Right ventricle myocardium inferior (tissue), 1 donor: ENCODE data around the gene COMTD1. TPM values are rescaled to one million over a fixed set of nuclear protein-coding genes. Genes with fewer than 3 reads are reported as not detected.
A peak's percentile ranks its signal among the peaks of the same experiment; 100 is the strongest.

Source experiments
- ATAC-seq: fragments of 200-7000 bp; cut with Tn5 transposase; one replicate; pipeline ENCODE4 v1.9.1; 2020; ENCODE audit warnings: mild to moderate bottlenecking, moderate library complexity
- DNase-seq: peaks from one replicate; pipeline ENCODE4 v3.0.0; 2021; ENCODE audit errors: missing footprints
- intact Hi-C: fragments of 100-400 bp; cut with DNase I; formaldehyde crosslinking; loops from one replicate; pipeline ENCODE4 v1.11.0; 2022
- total RNA-seq: library from RNA; stranded (reverse); fragmentation: NEBNext Ultra II Directional; extraction: Animal tissue kit (Norgen Biotek cat#: 25700); gene quantifications from one replicate; pipeline ENCODE4 v1.2.1, GENCODE V29; 2021
- donor health status: DM: no; HTN: yes; CAD: no; lungs with severe emphysema.

The COMTD1 gene
- total RNA-seq, 1 donor from 2014 or later: 32.3 TPM

DNA sequence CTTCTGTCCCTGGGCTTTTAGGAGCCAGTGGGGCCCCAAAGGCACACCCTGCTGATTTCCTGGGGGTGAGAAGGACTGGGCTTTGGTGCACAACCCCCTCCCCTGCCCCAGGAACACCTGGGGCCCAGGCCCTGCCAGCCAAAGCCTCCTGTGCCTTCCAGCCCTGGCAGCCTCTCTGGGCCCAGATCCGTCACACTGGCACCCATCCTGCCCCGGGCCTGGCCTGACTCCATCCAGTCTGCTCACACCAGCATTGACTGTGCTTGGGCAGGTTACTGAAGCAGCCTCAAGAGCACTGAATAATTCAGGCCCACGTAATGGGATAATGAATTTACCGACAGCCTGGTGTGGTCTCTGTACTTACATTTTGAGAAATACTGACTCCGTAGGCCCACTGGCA lies 12.0 kb upstream of the COMTD1 start:
- intact Hi-C loops: no loop called here
- DNase-seq (no peak), ATAC-seq (no peak)

DNA sequence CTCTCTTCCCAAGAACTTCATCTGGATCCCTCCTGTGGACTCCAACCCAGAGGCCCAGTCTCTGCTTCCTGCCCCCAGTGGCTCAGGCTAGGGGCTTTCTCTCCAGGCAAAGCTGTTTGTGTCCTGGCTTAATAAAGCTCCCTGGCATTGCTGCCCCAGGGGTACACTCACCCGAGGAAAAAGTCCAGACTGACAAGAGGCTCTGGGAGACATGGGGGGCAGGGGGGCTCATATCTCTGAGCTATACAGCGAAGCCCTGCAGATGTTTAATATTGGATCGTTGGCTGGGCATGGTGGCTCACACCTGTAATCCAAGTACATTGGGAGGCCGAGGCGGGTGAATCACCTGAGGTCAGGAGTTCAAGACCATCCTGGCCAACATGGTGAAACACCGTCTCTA lies 10.7 kb upstream of the COMTD1 start:
- no peak for ATAC-seq
- intact Hi-C loops: no loop called here
- no peak for DNase-seq

DNA sequence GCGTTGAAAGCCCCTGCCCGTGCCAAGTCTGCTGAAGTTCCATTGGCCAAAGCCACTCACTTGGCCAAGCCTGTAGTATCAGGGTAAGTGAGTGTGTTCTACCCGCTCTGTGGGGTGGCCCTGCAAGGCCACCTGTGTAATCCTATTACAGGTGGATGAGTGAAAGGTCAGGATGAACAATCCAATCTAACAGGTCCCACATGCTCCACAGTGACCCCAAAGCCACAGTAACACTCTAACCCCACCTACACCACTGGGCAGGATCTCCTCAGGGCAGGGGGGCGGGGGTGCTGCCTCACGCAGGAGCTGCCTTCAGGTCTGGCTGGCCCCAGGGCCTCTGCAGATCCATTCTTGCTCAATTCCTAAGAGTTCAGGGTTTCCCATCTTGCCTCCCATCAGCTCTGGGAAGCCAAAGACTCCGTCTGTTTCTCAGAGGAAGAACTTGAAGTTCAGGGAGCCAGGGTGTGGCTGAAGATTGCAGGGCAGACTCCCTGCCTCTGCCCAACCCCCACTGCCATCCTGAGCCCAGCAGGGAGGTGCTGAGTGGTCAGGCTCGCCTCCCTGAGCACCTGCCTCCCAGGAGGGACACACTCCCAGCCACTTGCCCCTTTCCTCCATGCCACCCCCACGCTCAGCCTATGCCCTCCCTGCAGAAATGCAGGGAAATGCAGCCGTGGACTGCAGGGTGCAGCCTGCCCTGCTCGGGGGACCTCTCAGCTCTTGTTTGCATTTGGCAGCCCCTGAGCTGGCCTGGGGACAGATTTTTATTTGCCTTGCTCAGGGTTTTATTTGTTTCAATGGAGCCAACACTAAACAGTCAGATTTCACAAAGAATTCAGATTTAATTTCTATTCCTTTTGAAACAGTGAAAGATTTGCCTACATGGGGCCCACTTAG lies 9.8 kb upstream of the COMTD1 start:
- ATAC-seq: no peak
- DNase-seq: no peak
- intact Hi-C loops: no loop called here

DNA sequence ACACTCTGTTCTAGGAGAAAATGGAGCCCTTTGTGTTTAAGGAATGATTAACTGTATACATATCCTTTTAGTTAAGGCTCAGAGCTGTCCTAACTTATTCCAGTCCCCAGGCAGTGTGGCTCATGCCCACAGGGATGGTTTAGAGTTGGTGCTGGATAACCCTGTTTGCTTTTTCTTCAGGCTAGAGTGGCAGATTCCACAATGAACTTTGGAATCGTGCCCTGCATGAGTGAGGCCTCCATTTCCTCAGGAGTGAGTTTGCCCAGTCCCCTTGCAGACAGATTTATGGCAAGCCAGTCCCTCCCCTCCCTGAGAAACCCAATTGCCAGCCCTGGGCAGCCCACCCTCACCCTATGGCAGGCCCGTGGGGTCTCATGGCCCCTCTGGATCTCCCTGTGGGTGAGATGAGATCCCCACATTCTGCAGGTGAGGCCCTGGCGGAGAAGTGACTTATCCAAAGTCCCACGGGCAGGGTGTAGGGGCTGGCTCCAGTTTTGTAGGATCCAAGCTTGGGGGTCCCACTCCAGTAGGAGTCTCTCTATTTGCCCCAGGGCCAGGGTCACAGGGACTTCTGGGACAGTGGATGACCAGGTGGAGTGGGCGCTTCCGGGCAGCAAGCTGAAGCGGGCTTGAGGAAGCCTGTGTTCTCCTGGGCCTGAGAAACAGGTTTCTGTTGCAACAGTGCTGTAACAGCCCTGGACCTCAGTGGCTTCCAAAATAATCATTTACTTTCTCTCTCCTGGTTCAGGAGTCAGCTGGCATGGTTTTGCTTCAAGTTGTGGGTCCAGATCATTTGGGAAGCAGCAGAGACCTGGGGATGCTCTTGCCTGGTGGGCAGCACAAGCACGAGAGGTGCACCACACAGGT lies 9.0 kb upstream of the COMTD1 start:
- ATAC-seq: no peak
- no peak for DNase-seq
- intact Hi-C loops: no loop called here

DNA sequence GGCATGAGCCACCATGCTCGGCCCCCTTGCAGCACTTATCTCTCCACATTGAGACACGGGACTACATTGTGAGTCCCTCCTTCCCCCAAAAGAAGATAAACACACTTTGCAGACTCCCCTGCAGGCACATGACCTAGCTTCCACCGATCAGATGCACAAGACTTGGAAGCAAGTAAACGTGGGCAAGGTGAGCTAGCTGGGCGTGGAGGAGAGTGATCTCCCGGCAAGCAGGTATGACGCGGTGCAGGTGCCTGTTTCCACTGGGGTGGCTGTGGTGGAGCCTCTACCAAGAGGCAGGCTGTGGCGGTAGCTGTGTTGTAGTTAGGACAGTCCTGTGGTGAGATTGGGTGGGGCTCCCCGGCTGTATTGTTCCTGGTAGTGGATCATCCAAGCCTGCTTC lies 7.7 kb upstream of the COMTD1 start:
- ATAC-seq (no peak), DNase-seq (no peak)
- intact Hi-C loops: no loop called here

DNA sequence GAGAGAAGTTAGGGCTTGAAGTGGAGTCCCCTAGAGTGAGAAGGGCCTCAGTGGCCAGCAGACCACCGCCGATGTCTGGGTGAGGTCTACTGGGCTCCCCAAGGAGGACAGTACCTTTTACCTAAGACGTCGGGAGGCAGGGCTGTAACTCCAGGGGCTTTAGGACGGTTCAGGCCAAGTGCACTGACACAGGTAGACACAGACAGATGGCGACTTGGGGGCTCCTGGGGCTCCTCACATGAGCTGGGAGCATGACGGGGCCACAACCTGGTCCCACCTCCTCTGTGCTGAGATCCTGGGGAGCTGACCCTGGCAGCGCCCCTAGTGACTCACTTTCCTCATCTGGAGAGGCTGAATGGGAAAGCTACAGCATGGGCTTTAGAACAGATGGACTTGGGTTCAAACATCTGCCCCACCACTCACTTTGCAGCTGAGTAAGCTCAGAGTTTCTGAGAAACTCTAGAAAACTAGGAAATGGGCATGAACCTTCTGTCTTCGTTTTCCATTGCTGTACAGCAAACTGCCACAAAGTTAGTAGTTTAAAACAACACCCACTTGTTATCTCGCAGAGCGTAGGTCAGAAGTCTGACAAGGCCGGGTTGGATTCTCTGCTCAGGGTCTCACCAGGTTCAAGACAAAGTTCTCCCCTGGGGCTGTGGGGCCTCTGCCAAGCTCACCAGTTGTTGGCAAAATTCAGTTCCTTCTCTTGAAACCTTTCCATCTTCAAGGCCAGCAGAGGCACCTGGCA lies 4.7 kb upstream of the COMTD1 start:
- ATAC-seq (no peak), DNase-seq (no peak)
- intact Hi-C loops: no loop called here

DNA sequence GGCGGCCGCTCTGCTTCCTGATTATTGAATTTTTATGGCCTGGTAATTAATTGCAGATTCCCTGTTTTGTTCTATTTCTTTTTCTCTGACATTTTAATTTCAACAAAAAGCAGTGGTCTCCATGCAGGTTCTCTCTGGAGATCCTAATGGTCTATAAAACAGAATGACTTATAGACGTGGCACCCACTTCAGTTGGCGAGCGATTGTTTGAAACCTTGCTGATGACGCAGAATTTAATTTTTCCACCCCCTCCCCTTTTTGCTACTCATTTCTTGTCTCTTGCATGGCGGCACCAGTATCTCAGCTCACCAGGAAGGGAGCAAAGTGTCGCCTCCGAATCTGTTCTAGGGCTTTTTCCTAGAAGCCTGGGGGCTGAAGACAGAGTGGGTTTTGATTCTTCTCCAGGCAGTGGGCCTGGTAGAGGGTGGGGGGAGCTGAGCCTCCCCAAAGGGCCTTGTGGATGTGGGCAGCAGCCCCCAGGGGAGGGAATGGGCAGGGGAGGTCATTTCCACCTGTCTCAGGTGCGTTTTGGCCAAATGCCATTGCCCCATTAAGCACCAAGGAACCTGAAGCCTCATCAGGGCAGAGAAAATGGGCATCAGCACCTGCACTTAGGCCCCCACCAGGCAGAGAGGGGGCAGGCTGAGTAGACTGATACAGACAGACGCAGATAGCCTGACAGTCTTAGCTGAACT lies 3.5 kb upstream of the COMTD1 start:
- ATAC-seq: no peak
- no peak for DNase-seq
- intact Hi-C loops: loop anchor here (5.0 to 10.0 kb wide), 5 partner anchors 204 to 1084 kb away; partner anchors contain the start of genes ADK, AP3M1 and KAT6B

DNA sequence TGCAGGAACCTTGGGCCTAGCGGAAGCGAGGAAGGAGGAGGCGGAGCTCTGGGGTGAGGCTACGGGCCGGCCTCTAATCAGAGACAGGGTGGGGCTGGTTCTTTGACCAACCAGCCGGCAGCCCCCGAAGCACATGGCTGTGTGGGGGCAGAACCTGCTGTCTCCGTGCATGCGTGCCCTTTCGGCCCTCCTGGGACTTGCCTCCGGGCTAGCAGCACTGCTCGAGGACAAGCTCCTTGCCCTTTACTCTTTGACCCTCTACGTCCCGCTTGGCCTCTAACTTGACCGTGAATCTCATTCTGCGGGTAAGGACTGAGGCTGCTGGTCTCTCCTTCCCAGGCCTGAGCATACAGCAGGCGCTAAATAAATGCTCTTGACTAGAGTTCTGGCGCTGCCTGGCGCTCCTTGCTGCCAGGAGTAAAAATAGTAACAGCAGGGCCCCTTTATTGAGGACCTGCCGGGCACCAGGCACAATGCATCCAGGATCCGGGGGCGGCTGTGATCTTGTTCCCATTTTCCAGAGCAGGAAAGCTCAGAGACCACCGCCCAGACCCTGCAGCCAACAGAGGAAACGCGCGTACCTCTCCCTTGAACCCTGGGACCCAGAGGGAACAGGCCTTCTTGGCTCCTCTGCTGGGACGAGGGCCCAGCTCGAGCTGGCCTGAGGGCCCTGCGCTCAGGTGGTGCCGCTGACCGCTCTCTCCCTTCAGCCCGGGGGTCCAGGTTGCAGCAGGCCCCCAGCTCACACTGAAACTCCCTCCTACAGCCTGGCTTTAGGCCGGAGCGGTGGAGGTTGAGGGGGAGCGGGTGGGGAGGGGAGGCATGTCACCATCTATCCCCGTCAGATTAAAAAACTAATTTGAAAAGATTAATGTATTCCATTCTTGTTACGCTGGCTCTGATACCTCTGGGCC lies 2.7 kb upstream of the COMTD1 start:
- intact Hi-C loops: loop anchor here (5.0 to 10.0 kb wide), 5 partner anchors 204 to 1084 kb away; partner anchors contain the start of genes ADK, AP3M1 and KAT6B
- DNase-seq (no peak), ATAC-seq (no peak)

DNA sequence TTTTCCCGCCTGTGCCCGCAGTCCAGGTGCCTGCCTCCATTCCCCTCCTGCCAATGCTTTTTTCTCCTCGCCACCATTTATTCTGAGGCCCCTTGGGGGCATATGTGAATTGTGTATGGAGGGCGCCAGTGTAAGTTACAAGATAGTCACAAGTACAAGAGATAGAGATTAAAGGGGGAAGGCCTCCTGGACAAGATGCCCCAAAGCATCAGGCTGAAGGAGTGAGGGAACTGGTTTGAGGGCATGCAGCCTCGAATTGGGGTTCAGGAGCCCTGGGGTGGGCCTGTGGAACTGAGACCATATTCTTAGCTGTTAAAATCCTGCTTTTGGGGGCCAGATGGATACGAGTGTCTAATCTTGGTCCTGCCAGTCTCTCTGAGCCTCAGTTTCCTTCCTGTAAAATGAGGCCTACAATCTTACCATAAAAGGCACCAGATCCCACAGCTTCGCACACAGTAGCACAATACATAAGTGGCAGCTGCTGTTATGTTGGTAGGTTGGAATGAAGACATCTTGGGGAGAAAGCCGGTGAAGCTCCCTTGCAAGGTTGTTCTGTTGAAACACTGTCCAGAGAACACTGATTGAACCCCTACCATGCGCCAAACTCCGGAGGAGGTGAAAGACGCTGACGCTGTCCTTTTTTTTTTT lies 545 bp upstream of the COMTD1 start:
- DNase-seq: no peak
- intact Hi-C loops: loop anchor here (5.0 to 10.0 kb wide), 5 partner anchors 202 to 1082 kb away; partner anchors contain the start of genes ADK, AP3M1 and KAT6B
- no peak for ATAC-seq

DNA sequence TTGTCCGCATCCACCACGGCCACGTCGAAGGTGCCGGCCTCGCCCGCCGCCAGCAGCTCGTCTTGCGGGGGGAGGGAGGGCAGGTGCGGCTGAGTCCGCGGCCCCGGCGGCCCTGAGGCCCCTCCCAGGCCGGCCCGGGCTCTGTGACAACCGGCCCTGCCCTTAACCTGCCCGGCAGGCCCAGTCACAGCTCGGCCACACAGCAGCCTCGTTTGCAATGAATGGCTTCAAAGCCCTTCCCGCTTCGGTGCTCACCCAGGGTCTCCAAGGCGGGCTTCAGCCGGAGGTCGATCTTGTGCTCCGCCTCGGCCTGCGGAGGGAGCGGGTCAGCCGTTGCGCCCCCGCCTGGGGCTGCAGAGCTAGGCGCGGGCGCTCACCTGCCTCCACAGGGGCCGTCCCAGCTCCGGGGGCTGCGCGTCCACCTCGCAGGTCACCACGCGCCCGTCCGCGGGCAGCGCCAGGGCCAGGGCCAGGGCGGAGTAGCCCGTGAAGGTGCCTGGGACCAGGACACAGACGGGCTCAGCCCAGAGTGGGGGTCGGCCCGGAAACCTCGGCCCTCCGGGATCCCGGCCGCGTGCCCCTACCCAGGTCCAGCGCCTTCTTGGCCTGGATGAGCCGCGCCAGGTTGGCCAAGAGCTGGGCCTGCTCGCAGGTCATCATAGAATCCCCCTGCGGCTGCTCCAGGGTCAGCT lies 928 bp downstream of the COMTD1 start:
- intact Hi-C loops: loop anchor here (2.0 to 10.0 kb wide), 7 partner anchors 46 to 1080 kb away; partner anchors contain the start of genes ADK, AP3M1 and KAT6B
- peak; percentile 17 for ATAC-seq
- no peak for DNase-seq

DNA sequence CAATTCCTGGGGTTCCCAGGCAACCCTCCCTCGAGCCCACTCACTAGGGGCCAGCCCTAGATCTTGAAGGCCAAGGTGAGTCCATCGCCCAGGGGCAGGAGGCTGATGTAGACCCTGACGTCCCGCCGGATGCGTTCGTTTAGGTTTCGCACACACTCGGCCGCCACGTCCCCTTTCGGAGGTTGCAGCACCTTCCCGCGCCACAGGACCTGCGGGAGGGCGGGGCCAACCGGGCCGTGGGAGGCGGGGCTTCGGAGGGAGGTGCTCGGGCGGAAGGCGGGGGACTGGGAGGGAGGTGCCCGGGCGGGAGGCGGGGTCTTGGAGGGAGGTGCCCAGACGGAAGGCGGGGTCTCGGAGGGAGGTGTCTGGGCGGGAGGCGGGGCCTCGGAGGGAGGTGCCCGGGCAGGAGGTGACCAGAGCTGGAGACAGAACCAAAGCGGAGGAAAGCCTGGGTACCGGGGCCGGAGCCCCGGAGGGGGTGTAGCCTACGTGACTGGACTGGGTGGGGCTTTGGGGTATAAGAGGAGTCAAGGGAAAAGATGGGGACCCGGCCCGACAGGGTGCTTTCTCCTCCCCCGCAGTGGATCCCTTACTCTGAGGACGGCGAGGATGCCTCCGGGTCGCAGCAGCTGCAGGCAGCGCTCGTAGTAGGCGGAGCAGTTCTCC lies 1.6 kb downstream of the COMTD1 start:
- DNase-seq (peak; percentile 96), ATAC-seq (peak; percentile 80)
- intact Hi-C loops: loop anchor here (2.0 to 10.0 kb wide), 5 partner anchors 45 to 1079 kb away; partner anchors contain the start of genes ADK, AP3M1 and KAT6B

DNA sequence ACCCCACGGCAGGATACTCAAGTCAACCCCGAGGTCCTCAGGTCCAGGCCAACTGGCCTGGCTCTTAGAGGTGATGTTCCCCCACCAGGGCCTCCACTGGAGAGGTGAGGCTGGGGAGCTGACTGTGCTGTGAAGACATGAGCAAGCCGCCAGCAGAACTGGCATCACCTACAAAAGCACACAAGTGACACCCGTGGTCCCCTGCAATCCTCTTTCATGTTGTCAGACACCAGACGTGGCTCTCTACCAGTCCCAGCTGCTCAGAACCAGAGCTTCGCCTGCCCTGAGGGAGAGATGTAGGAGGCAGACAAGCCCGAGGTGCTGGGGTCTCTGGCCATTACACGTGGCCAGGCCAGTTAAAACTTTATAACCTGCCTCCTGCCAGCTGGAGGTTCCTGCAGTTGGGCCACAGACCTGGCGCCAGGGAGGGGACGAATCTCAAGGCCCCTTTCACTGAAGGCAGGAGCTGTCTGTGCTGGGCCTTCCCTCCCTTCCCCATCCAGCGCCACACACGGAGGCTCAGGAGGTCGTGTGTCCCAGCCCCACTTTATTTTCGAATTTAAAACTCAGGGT lies 2.2 kb downstream of the COMTD1 start:
- ATAC-seq (no peak), DNase-seq (no peak)
- intact Hi-C loops: loop anchor here (2.0 to 10.0 kb wide), 5 partner anchors 45 to 1079 kb away; partner anchors contain the start of genes ADK, AP3M1 and KAT6B

DNA sequence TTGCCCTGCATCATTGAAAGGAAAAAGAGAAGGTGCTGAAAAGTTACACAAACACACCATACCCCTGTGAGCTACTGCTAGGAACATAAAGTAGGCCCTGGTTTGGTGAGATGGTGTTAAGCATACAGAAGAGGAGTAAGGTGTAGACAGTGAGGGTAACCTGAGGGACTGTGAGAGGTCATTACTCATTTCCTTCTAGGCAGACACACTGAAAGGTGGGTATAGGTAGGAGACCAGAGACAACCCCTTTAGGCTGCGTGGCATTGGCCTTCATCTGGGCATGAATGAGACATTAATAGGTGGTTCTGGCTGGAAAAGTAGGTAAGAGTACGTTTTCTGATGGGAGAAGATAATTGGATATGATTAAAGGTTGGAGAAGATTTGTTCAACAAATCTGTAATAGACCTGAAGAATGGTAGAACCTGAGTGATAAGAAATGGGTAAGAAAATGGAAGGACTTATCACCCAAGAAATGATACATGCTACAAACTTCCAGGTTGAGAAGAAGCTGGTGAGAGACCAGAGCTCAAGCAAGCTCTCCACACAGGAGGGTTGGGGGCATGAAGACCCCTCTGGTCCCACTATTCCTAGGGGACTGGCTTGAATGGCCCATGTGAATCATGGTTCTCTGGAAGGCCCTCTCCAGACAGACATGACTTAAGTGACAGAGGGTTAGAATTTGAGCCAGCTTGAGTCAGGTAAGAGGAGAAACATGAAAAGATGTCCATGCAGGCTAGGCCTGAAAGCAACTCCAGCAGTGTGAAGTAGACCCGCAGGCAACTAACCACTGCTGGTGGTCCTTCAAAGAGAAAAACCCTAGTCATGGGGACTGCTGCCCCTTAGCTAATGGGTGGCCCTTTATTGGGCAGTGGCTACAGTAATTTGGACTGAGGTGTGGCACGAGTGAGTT lies 3.8 kb downstream of the COMTD1 start:
- intact Hi-C loops: loop anchor here (10.0 kb wide), 3 partner anchors 197 to 1077 kb away; partner anchors contain the start of genes ADK, AP3M1 and KAT6B
- ATAC-seq: no peak
- DNase-seq: no peak

DNA sequence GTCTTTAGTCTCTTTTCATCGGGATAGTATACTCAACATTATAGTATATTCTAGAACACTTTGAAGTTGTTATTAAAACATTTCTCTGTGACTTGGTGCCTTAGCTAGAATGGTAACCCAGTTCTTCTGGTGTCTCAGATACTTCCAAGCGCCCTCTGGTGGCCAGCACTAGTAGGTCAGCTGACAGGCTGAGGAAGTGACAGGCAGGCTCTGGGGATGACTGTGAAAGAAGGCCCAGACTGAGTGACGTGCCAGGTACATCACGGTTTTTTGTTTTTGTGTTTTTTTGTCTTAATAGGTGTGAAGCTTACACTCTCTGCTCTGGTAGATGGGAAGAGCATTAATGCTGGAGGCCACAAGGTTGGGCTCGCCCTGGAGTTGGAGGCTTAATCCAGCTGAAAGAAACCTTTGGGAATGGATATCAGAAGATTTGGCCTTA lies 5.1 kb downstream of the COMTD1 start:
- intact Hi-C loops: loop anchor here (10.0 kb wide), 3 partner anchors 196 to 1076 kb away; partner anchors contain the start of genes ADK, AP3M1 and KAT6B
- peak; percentile 95 for DNase-seq
- no peak for ATAC-seq
